GM20000 (cell line): Measurements from ENCODE around the gene ZBTB11.
"Not testable (repeated sequence)": the region's sequence is repeated elsewhere in the genome, so short reads cannot be mapped to it uniquely, and the experiment has no call there.

Source experiments
- DNase-seq: peaks from one replicate; pipeline ENCODE4 v3.0.0; 2012; ENCODE audit warnings: low spot score
- CTCF ChIP-seq: IDR thresholded peaks from 2 replicates; pipeline ENCODE4 v1.5.1; 2012; ENCODE audit warnings: mild to moderate bottlenecking, control low read depth; ENCODE audit errors: extremely low read depth, missing control alignments

Gene ZBTB11

GRCh38 chr3:101701696-101702634 lies 25.0 kb upstream of the ZBTB11 start:
- no peak for DNase-seq

GRCh38 chr3:101695779-101696372 lies 18.9 kb upstream of the ZBTB11 start:
- TF ChIP-seq CTCF, result peak; percentile 32
- DNase-seq, result no peak

More at GRCh38 chr3:101701696-101702634, 25.0 kb upstream of the ZBTB11 start:
- TF ChIP-seq CTCF, result no peak

- DNase-seq, result not testable (repeated sequence)
Observed at GRCh38 chr3:101694836-101695235, 17.9 kb upstream of the ZBTB11 start.

- DNase-seq, result not testable (repeated sequence)
Observed at GRCh38 chr3:101693540-101693939, 16.6 kb upstream of the ZBTB11 start.

GRCh38 chr3:101691685-101692671 lies 15.0 kb upstream of the ZBTB11 start:
- DNase-seq, result not testable (repeated sequence)

GRCh38 chr3:101690972-101691371 lies 14.0 kb upstream of the ZBTB11 start:
- TF ChIP-seq CTCF, result no peak
- DNase-seq, result peak; percentile 23

- no peak for TF ChIP-seq CTCF
- no peak for DNase-seq
Observed at GRCh38 chr3:101689286-101689685, 12.4 kb upstream of the ZBTB11 start.

GRCh38 chr3:101687142-101687931 lies 10.4 kb upstream of the ZBTB11 start:
- DNase-seq, result no peak
- no peak for TF ChIP-seq CTCF
